ENCODE data around the gene PLLP. TPM values are rescaled to one million over a fixed set of nuclear protein-coding genes. Genes with fewer than 3 reads are reported as not detected.

The PLLP gene
- total RNA-seq, 2 donors from 2014 or later = 5.9 to 9.1 TPM

DNA sequence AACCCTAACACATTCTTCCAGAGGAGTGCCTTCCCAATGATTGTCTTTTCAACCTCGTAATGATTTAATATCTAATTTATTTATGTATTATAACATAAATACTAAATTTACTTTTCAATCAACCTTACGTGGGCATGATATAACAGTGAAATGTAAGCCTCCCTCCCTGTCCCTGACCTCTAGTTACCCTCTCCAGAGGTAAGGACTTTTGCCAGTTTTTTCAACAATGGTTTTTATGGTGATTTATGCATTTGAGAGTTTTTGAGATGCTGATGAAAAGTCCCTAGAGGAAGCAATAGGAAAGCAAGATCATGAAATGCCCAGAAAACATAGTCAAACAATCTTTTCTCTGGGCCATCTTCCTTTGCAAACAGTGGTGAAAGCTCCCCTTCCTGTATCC is 35.2 kb upstream of the PLLP start:
- no peaks in the 10 kb centered on the region for H3K27me3 ChIP-seq (ENCODE audit: control insufficient read depth, insufficient read depth, low read length, poor library complexity, severe bottlenecking)
- H3K27me3 Mint-ChIP-seq (ENCODE audit: insufficient read depth) = no peaks in the 10 kb centered on the region
- peaks cover 3% of the 10 kb centered on the region for H3K4me1 Mint-ChIP-seq
- no peak overlapping the region for H3K27ac ChIP-seq (ENCODE audit: low read depth, low read length)
- TF ChIP-seq, protein P1, sequence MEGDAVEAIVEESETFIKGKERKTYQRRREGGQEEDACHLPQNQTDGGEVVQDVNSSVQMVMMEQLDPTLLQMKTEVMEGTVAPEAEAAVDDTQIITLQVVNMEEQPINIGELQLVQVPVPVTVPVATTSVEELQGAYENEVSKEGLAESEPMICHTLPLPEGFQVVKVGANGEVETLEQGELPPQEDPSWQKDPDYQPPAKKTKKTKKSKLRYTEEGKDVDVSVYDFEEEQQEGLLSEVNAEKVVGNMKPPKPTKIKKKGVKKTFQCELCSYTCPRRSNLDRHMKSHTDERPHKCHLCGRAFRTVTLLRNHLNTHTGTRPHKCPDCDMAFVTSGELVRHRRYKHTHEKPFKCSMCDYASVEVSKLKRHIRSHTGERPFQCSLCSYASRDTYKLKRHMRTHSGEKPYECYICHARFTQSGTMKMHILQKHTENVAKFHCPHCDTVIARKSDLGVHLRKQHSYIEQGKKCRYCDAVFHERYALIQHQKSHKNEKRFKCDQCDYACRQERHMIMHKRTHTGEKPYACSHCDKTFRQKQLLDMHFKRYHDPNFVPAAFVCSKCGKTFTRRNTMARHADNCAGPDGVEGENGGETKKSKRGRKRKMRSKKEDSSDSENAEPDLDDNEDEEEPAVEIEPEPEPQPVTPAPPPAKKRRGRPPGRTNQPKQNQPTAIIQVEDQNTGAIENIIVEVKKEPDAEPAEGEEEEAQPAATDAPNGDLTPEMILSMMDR (conservative IDR thresholded peaks at IDR 0.05) = no peak
- H3K4me1 ChIP-seq (ENCODE audit: control insufficient read depth, insufficient read depth, low read length) = no peaks in the 10 kb centered on the region
- no peak for DNase-seq
- no peak overlapping the region for H3K4me3 ChIP-seq (ENCODE audit: low read length)
- WGBS, 2 experiments (ENCODE audit: insufficient coverage in 1 of 2, insufficient read length in 1 of 2) = 89% methylated on average over 1 of the region's 2 CpGs; no CpG with 5 or more reads in 1 of the 2 experiments
- no peaks in the 10 kb centered on the region for H3K36me3 Mint-ChIP-seq (ENCODE audit: low read depth)
- H3K9ac ChIP-seq (ENCODE audit: extremely low read depth, low read length, poor library complexity, severe bottlenecking) = no peak overlapping the region
- H3K4me3 Mint-ChIP-seq = no peak overlapping the region
- no peaks in the 10 kb centered on the region for H3K9me3 ChIP-seq (ENCODE audit: control insufficient read depth, low read length)
- no peaks in the 10 kb centered on the region for H3K36me3 ChIP-seq (ENCODE audit: control insufficient read depth, insufficient read depth, low read length)
- H3K9me3 Mint-ChIP-seq = no peaks in the 10 kb centered on the region
- H3K27ac Mint-ChIP-seq = no peak overlapping the region

DNA sequence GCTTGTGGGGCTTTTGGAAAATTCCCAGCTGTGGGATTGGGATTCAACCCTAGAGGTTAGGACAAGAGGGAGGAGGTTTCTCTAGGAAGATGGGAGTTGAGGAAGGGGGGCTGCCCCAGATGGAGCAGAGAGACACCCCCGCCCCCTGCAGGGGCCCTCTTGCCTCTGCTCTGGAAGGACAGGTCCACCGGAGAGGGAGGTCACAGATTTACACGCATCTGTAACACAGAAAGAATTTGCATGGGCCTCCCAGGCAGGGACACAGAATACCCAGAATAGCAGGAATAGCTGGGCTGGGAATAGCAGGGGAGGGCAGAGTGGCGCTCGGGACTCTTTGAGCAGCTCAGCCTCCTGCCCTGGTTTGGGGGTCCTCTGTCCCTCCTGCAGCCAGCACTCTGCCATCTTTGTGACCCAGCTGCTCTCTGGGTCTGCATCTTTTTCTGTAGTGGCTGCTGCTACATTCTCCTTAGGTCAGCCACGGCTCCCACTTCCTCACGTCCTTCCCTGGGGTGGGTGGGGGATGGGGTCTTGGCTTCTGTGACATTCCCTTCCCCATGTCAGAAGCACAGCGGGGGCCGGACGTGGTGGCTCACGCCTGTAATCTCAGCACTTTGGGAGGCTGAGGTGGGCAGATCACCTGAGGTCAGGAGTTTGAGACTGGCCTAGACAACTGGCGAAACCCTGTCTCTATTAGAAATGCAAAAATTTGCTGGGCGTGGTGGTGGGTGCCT is 33.9 kb upstream of the PLLP start:
- no peaks in the 10 kb centered on the region for H3K27me3 Mint-ChIP-seq (ENCODE audit: insufficient read depth)
- H3K27ac ChIP-seq (ENCODE audit: low read depth, low read length) = no peak overlapping the region
- WGBS, 2 experiments (ENCODE audit: insufficient coverage in 1 of 2, insufficient read length in 1 of 2) = 59 to 79% methylated on average over 6 to 13 of the region's 13 CpGs
- H3K4me1 ChIP-seq (ENCODE audit: control insufficient read depth, insufficient read depth, low read length) = no peaks in the 10 kb centered on the region
- no peak overlapping the region for H3K4me3 ChIP-seq (ENCODE audit: low read length)
- H3K9ac ChIP-seq (ENCODE audit: extremely low read depth, low read length, poor library complexity, severe bottlenecking) = no peak overlapping the region
- H3K36me3 Mint-ChIP-seq (ENCODE audit: low read depth) = no peaks in the 10 kb centered on the region
- no peaks in the 10 kb centered on the region for H3K27me3 ChIP-seq (ENCODE audit: control insufficient read depth, insufficient read depth, low read length, poor library complexity, severe bottlenecking)
- peaks cover 7% of the 10 kb centered on the region for H3K4me1 Mint-ChIP-seq
- no peak overlapping the region for H3K4me3 Mint-ChIP-seq
- no peaks in the 10 kb centered on the region for H3K9me3 ChIP-seq (ENCODE audit: control insufficient read depth, low read length)
- TF ChIP-seq, protein P1 (conservative IDR thresholded peaks at IDR 0.05) = no peak
- DNase-seq = peak; percentile 77
- no peaks in the 10 kb centered on the region for H3K9me3 Mint-ChIP-seq
- no peaks in the 10 kb centered on the region for H3K36me3 ChIP-seq (ENCODE audit: control insufficient read depth, insufficient read depth, low read length)
- H3K27ac Mint-ChIP-seq = no peak overlapping the region

DNA sequence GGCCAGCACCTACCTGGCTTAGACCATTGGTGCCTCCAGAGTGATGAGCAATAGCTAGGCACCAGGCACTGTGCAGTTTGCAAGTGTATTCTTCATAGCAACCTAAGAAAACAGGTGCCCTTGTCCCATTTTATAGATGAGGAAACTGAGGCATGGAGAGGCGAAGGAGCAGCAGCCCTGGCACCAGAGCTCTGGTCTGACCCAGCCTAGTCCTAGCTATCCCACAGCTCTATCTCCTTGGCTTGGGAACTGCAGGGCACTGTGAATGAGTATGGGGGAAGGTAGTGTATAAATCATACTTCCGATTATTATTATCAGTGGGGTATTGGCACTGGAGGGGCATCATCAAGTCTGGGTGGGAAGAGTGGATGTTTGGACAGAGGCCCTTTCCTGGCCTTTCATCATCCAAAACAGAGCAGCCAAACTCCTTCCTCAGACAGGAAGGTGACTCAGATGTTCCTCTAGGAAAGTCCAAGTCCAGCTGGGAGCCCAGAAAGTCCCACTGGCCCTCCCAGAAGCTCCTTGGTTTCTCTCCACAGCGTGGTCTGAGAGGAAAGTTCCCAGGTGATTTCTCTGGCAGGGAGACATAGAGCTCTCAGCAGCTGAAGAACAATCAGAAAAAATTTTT is 32.0 kb upstream of the PLLP start:
- TF ChIP-seq, protein P1 (conservative IDR thresholded peaks at IDR 0.05) = no peak
- Histone ChIP-seq H3K27ac (ENCODE audit: low read depth, low read length) (no peak overlapping the region), H3K36me3 (ENCODE audit: control insufficient read depth, insufficient read depth, low read length) (no peaks in the 10 kb centered on the region), H3K9ac (ENCODE audit: extremely low read depth, low read length, poor library complexity, severe bottlenecking) (no peak overlapping the region), H3K4me1 (ENCODE audit: control insufficient read depth, insufficient read depth, low read length) (no peaks in the 10 kb centered on the region), H3K27me3 (ENCODE audit: control insufficient read depth, insufficient read depth, low read length, poor library complexity, severe bottlenecking) (no peaks in the 10 kb centered on the region), H3K9me3 (ENCODE audit: control insufficient read depth, low read length) (no peaks in the 10 kb centered on the region), H3K4me3 (ENCODE audit: low read length) (no peak overlapping the region)
- Mint-ChIP-seq H3K4me3 (no peak overlapping the region), H3K9me3 (no peaks in the 10 kb centered on the region), H3K36me3 (ENCODE audit: low read depth) (no peaks in the 10 kb centered on the region), H3K27me3 (ENCODE audit: insufficient read depth) (peaks cover 10% of the 10 kb centered on the region), H3K27ac (no peak overlapping the region), H3K4me1 (peaks cover 7% of the 10 kb centered on the region)
- DNase-seq = no peak
- 90 to 91% methylated on average over 1 to 3 of the region's 3 CpGs for WGBS, 2 experiments (ENCODE audit: insufficient coverage in 1 of 2, insufficient read length in 1 of 2)
